HG02943 (cell line): Measurements from ENCODE around the gene TUBA3D.
"Not testable (repeated sequence)": the region's sequence is repeated elsewhere in the genome, so short reads cannot be mapped to it uniquely, and the experiment has no call there.

Experiments
- ATAC-seq: cut with Tn5 transposase; IDR thresholded peaks from one replicate; pipeline ENCODE4 v1.9.1; 2021; ENCODE audit warnings: mild to moderate bottlenecking, low read depth, moderate library complexity; ENCODE audit not compliant: unreplicated experiment

The TUBA3D gene

DNA sequence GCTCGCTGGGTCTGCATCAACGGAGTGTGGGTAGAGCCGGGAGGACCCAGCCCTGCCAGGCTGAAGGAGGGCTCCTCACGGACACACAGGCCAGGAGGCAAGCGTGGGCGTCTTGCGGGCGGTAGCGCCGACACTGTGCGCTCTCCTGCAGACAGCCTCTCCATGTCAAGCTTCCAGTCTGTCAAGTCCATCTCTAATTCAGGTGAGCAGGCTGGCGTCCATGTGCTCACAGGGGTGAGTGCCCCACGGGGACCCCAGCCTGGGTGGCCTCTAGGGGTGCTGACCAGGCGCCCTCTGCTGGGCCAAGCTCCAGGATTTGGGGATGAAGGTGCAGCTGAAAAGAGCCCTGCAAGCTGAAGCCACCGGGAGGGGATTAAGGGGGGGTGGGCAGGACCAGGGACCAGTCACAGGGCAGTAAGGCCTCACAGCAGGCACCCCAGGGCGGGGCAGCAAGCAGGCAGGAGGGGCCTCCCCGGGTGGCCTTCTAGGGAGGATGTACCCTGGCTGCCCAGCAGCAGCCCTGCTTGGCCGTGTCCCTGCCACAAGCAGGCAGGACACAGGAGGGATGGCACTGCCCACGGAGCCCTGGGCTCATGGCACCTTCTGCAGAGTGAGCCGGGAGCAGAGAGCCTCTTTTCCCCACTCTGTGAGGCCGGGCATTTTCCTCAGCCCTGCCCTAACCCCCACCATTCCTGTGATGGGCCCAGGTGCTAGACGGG, 54.9 kb downstream of the TUBA3D start:
- not testable (repeated sequence) for ATAC-seq

DNA sequence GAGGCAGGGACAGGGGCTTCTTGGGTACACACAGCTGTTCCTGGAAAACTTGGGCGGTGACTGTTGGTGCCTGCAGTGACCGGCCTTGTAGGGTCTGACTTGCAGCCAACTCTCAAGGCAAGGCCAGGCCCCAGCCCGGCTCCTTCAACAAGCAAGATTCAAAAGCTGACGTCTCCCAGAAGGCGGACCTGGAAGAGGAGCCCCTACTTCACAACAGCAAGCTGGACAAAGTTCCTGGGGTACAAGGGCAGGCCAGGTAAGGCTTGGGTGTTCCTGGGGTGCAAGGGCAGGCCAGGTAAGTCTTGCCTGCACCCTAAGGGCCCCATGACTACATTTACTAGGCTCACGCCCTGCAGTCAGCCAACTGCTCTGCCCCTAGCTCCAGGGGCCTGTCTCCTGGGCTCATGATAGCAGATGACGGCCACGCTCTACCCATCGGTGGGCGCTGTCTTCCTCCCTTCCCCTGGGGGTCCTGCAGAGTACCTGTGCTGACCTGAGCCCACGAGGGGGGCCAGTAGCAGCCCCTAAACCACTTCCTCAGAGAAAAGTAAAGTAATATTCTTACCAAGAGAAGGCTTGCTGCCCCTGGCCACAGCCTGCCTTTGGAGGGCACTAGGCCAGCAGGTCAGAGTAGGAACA, 55.7 kb downstream of the TUBA3D start:
- ATAC-seq, result not testable (repeated sequence)
